Cerebellar cortex (tissue), 1 donor: ENCODE results near the gene DOHH.
"Not testable (repeated sequence)": the region's sequence is repeated elsewhere in the genome, so short reads cannot be mapped to it uniquely, and the experiment has no call there.

Experiments
- DNase-seq: peaks from one replicate; pipeline ENCODE4 v3.0.0-alpha.2; 2015; ENCODE audit warnings: low spot score

The DOHH gene

GRCh38 chr19:3519126-3519525, 18.7 kb upstream of the DOHH start:
- no peak for DNase-seq

- no peak for DNase-seq
Measured at GRCh38 chr19:3518659-3519058, 18.2 kb upstream of the DOHH start.

- no peak for DNase-seq
Measured at GRCh38 chr19:3518255-3518654, 17.8 kb upstream of the DOHH start.

- DNase-seq: no peak
Measured at GRCh38 chr19:3517638-3518037, 17.2 kb upstream of the DOHH start.

- DNase-seq: no peak
Measured at GRCh38 chr19:3516675-3517207, 16.3 kb upstream of the DOHH start.

GRCh38 chr19:3515891-3516422, 15.5 kb upstream of the DOHH start:
- DNase-seq: no peak

- DNase-seq: no peak
Measured at GRCh38 chr19:3514930-3515329, 14.5 kb upstream of the DOHH start.

GRCh38 chr19:3513229-3514140, 13.0 kb upstream of the DOHH start:
- no peak for DNase-seq

- DNase-seq: peak; percentile 37
Measured at GRCh38 chr19:3512562-3513228, 12.2 kb upstream of the DOHH start.

GRCh38 chr19:3511506-3512251, 11.2 kb upstream of the DOHH start:
- no peak for DNase-seq

- peak; percentile 22 for DNase-seq
Measured at GRCh38 chr19:3510727-3511126, 10.3 kb upstream of the DOHH start.

- DNase-seq: no peak
Measured at GRCh38 chr19:3509566-3509989, 9.1 kb upstream of the DOHH start.

GRCh38 chr19:3508771-3509535, 8.5 kb upstream of the DOHH start:
- DNase-seq: no peak

GRCh38 chr19:3508121-3508661, 7.7 kb upstream of the DOHH start:
- not testable (repeated sequence) for DNase-seq

- peak; percentile 22 for DNase-seq
Measured at GRCh38 chr19:3507371-3508120, 7.1 kb upstream of the DOHH start.

- no peak for DNase-seq
Measured at GRCh38 chr19:3506384-3507340, 6.2 kb upstream of the DOHH start.

GRCh38 chr19:3505598-3506383, 5.3 kb upstream of the DOHH start, which contains the start of gene FZR1:
Gene FZR1, plus strand, starts transcription at chr19:3506311. Its CDS starts 16,679 bp downstream, at chr19:3522990.
- peak; percentile 98 for DNase-seq

- DNase-seq: no peak
Measured at GRCh38 chr19:3504735-3505134, 4.3 kb upstream of the DOHH start.
